Stimulated activated CD8-positive, alpha-beta memory T cell treated with anti-CD3 and anti-CD28 coated beads, Interleukin-7, amount 100 ng/mL, for 48 hours (primary cell): ENCODE data around the gene TMEM135.
"Not testable (repeated sequence)": the region's sequence is repeated elsewhere in the genome, so short reads cannot be mapped to it uniquely, and the experiment has no call there.

Experiments
- DNase-seq, 2 donors: peaks; one replicate each; pipeline ENCODE4 v3.0.0-alpha.2; 2020; ENCODE audit warnings: low read depth in 1 of 2; ENCODE audit errors: extremely low read depth in 1 of 2

The TMEM135 gene

DNA sequence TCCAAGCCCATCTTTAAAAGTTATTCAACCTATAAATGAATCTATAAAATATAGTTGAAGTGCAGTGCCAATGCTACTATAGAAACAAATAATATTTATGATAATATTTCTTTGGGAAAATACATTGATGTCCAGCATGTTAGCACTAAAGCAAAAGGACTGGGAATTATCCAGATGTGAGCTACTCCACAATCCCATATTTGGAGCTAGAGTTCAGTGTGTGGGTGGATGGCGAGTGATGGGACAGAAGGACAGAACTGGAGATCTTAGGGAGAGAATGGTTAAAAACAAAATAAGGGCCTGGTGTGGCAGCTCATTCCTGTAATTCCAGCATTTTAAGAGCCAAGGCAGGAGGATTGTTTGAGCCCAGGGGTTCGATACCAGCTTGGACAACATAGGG is 216.8 kb downstream of the TMEM135 start:
- no peak for DNase-seq

DNA sequence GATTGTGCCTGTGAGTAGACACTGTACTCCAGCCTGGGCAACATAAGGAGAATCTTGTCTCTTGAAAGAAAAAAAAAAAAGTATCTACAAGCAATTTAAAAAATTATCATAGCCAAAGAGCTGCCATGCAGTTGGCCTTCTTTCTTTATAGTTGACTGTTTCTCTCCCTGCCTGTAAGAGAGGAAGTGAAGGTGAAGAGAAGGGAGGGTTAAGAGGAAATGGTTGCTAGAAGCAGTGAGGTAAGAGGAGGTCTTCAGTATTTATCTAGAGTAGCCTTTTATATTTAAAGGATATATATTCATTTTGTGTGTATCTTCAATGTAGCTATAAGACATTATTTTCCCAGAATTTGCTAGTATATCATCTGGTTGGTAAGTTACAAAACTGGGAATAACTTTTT is 217.9 kb downstream of the TMEM135 start:
- DNase-seq: no peak

DNA sequence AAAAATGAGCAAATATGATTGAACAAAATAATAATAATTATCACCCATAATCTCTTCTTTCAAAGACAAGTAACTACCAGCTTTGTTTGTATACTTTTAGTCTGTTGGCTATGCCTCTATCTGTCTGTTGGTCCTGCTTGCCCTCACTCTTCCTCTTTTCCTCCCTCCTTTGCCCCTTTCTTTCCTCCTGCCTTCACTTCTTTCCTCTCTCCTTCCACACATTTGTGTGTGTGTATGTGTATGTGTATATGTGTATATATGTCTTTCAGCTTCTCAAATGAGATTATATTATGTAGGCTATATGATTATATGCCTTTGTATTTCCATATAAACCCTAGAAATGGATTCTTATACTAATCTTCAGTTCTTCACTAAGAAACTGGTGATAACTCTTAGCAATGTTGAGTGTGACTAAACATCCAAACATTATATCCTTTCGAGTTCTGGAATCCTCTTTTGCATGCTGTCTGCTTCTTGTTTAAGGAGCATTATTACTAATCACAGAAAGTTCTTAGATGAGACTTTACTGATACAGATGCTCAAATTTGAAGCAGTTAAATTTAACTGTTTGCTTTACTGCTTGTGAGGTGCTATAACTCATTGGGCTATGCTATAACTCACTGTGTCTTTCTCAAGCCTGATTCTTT is 219.1 kb downstream of the TMEM135 start:
- no peak for DNase-seq

DNA sequence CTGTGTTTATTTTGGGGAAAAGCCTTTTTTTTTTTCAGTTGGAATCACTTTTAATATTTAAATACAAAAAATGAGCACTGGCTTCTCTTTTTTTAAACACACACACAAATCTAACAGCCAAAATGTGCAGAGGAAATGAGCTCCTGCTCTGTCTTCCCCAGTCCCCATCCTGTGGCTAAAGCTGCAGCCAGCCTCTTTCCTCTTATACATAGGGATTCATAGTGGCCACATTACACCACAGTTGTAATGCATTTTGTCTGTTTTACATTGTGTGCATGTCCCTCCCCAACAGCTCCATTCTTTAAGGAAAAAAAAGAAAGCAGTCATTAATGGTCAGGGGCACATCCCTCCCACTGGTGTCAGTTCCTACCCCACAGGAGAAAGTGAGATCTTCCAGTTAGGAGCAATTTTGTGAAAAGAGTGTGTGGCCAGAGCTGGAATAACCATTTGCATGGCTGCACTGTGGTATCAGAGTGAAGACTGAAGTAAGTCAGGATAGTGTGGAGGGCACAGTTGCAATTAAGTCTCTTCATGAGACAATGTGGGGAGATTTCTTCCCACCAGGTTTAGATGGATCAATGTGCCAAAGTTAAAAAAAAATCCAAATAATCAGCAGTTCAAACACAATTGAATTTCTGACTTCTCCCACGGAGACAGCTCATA is 220.6 kb downstream of the TMEM135 start:
- no peak for DNase-seq

DNA sequence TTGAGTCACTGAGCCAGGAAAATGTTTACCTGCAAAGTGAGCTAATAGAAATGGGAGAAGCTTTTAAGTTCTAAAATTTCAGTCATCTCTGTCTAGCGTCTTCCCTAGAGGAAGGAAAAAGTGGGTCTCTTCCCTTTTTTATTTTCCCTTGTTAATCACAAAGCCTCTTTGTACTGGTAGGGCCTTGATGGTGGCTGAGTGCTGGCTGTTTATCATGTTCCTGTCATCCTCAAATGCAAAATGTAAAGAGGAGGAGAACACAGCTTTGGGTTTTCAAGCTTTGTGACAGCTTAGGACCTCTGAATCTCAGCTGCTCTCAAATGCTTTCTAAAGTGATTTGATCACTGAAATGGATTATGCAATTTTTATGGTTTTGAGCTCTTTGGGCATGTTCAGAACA is 222.0 kb downstream of the TMEM135 start:
- DNase-seq: no peak

DNA sequence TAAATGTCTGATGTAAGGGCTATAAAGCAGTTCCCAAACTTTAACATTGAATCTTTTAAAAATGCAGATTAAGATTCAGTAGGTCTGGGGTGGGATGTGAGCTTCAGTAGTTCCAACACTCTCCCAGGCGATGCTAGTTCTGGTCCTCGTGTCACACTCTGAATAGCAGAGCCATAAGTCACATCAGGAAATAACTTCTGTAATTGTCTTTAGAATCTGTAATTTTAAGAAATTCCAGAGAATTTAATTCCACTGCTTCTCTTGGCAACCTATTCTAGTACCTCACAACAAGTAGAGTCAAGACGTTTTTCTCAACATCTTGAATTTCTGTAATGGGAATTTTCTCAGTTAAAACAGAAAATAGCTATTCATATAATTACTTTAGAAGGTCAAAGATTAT is 223.1 kb downstream of the TMEM135 start:
- no peak for DNase-seq

DNA sequence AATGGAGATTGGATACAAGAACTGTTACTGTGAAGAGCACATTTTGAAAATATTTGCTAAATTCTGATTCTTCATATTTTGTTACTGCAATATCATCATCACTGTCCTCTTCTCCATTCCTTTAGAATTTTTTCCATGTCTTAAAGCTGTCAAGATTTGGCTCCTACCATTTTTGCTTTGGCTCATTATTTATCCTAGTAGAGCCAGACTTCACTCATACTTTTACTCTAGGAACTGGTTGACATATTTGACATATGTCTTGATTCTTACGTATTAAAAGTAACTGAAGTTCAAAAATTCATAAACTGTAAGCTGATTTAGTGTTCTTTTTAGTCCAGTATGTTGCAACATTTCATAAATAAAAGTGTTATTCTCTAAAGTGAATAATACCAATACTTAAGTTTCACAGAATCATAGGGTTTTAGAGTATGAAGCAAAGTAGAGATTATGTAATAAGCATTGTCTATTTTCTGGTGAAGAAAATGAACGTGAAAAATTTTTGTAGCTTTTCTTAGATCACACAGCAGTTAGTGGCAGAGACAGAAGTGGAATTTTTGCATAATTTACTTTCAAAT is 225.6 kb downstream of the TMEM135 start:
- DNase-seq: no peak

DNA sequence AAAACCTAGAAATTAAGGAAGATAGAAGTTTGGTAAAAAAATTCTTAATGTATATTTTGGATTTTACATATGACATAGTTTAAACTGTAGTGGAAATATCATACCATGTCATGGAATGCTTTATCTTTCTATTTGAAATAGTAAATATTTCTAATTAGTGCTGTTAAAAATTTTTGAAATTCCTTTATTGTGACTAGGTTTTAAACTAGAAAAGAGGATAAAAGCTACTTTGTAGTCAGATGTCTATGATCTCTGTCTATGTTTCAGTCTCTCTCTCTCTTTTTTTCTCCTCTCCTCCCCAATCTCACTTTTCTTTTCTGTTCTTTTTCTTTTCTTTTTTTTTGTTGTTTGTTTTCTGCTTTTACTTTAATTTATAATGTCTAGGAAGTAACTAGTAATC is 226.2 kb downstream of the TMEM135 start:
- DNase-seq: no peak

DNA sequence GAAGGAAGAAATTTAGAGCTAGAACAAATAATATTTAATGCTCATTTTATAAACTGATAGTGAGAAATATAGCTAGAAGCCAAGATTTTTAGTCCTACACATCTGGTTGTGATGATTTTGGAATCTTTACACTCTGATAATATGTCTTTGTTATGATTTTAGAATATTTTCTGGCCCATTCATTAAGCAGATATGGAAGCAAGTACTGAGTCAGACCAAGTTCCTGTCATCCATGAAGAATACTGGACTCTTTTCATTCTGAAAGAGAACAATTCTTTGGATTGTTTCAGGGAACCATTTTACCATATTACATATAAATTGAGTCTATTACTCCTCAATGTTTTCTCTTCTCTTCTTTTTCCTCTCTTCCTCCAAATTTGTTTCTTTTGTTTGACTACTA is 227.4 kb downstream of the TMEM135 start:
- DNase-seq: no peak

DNA sequence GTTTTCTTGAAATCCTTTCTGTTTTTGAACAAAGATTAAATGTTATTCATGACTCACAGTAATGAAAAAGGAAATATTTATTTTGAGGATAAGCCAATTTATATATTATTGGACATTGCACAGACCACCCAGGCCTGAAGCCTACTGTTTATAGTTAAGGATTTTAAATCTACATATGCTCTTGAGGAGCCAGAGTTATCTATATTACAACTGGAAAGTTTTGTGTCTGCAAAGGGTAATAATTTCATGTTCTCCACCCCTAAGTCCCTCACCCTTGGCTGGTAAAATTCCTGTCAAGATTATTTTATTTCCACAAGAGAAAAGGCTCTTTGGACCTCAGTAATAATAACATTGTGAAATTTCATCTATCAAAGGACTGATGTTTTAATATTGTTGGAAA is 228.2 kb downstream of the TMEM135 start:
- no peak for DNase-seq

DNA sequence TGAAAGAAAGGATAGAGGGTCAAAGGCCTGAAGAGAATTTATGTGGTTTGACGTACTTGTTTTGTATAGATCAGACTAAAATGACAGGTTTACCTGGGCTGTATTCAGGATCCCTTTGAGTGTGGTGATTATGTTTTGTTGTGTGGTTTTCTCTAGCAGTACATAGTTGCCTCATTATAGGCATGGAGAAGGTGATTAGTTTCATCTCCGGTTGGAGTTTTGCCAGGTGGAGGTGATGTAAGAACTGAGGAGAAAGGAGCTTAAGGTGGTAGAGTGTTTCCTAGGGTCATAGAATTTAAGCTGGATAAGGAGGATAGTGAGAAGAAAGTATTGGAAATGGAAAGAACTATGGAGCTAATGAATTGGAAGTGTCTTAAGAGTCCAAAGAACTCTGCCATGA is 229.0 kb downstream of the TMEM135 start:
- no peak for DNase-seq

DNA sequence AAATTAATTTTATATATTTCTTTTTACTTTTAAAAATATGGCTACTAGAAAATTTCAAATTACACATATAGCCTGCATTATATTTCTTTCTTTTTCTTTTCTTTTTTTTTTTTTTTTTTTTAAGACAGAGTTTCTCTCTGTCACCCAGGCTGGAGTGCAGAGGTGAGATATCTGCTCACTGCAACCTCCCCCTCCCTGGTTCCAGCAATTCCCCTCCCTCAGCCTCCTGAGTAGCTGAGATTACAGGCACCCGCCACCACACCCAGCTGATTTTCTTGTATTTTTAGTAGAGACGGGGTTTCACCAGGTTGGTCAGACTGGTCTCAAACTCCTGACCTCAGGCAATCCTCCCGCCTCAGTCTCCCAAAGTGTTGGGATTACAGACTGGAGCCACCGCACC is 234.2 kb downstream of the TMEM135 start:
- DNase-seq: not testable (repeated sequence)

DNA sequence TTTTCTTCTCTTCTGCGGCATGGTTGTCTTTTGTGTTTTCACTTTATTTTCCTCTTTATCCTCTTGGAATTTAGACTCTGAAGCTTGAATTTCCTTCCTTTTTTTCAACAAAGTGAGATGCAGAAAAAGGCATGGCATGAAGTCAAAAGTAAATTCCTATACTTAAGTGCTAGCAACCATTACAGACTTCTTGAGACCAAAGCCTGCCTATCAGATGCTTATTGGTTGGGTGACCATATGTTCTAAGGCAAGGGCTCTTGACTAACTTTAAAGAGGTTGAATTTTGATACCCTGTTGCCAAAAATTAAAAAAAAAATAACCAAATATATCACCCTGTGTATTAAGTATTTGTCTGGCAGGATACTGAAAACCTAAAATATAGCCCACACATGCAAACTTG is 237.4 kb downstream of the TMEM135 start:
- no peak for DNase-seq

DNA sequence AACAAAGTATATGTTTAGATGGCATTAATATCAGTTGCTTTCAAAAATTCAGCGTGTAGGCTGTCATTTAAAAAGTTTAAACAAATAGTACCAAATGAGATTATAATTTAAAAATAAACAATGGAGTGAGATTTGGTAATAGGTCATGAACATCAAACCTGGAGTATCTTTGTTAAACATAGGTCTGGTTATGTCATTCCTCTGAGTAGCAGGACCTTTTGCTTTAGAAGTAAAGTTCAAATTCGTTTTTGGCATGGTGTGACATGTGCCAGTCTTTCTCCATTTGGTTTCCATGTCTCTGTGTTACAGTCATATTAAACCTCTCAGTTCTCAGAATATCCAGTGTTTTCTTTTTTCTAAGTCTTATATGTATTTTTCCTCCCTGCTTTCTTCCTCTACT is 242.4 kb downstream of the TMEM135 start:
- no peak for DNase-seq

DNA sequence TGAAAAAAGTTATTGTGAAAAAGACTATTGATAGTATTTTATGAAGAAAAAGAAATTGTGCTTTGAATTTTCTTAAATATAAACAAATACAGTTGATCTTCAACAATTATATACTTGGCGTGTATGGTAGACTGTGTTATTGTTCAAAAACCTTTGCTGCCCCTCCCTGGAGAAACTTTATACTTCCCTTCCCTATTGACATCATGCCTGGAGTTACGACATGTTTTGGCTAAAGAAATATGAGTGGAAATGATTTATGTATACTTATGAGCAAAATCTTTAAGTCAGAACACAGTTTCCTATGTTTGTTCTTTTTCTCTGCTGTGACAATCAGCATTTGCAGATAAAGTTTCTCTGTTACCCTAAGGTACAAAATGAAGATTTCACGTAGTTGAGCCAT is 243.8 kb downstream of the TMEM135 start:
- DNase-seq: no peak

DNA sequence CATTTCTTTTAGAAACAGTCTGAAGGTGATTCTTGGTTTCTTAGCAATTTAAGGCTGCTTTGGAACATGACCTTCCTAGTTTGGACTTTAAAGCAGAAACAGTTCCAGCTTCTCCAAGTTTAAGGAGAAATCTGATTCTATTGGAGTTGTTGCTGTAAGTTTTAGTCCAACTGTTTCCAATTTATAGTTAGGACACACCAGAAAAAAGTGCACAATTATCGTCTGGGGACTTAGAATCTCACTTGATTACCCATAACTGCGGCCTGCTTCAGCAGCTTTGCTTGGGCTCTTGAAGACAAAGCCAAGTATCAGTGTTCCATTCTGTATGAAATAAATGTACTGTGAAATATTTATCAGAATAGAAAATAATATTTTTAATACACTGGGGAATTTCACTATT is 246.6 kb downstream of the TMEM135 start:
- no peak for DNase-seq

DNA sequence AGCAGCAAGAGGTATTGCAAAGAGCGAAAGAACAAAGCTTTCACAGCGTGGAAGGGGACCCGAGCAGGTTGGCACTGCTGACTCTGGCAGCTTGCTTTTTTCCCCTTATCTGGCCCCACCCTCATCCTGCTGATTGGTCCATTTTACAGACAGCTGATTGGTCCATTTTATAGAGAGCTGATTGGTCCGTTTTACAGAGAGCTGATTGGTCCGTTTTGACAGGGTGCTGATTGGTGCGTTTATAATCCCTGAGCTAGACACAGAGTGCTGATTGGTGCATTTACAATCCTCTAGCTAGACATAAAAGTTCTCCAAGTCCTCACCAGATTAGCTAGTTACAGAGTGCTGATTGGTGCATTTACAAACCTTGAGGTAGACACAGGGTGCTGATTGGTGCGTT is 247.9 kb downstream of the TMEM135 start:
- DNase-seq: not testable (repeated sequence)

DNA sequence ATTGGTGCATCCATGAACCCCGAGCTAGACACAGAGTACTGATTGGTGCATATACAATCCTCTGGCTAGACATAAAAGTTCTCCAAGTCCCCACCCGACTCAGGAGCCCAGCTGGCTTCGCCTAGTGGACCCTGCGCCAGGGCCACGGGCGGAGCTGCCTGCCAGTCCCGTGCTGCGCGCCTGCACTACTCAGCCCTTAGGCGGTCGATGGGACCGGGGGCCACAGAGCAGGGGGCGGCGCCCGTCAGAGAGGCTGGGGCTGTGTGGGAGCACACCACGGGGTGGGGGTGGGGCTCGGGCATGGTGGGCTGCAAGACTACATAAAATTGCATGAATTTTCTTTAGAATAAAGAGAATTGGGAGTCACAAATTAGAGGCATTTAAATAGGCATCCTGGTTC is 248.6 kb downstream of the TMEM135 start:
- DNase-seq: no peak

DNA sequence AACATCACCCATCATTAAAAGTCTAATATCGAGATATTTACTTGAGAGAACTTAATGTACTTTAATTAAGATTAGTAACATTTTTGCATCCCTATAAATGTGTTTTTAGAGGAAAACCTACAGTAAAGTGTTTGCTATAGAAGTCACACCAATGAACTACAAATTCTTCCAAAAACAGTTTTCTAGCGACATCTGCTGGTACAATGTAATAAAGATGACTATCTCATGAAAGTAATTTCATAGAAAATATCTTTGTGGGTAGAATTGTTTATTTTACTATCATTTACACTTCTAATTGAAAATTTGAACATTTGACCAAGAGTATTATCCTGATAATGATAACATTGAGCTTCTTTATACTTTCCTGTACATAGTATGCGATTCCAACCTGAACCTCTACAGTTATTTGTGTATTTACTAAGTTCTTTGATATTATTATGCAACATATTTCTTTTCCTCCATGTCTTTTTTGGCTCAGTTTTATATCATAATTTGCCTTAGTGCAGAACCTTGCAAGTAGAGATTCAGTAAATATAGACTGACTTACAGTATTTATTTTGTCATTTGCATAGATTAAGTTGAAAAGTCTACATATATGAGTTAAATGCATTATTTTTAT is 252.7 kb downstream of the TMEM135 start:
- no peak for DNase-seq

DNA sequence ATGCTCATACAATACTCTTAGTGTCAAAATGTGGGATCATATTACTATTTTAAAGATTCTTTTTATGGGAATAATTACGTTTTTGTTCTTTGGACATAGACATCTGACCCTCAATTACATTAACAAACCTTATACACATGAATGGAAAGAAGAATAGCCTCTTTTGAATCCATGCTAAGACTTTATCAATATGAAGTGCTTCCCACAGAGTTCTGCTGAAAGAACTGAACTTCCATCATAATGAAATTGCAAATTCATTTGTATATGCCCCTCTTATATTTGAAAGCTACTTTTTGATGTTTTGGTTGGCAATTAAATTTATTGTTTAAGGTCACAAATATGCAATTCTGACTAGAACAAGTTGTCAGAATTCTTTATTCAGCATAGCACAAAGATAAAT is 254.9 kb downstream of the TMEM135 start:
- DNase-seq: no peak

DNA sequence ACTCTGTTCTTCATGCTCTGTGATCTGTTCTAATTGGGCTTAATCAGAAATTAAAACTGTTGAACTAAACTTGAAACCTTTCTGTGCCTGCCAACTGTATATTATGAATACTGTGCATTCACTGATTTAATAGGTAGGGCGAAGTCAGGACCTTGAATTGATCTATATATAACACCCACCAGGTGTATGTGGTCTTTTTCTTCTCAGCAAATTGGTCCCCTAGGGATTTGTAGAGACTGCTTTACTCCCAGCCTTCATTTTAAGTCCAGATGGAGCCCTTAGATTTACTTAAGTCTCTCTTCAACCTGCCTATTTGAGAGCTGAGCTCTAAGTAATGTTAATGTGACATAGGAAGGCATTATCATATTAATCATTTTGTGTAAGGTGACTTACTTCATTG is 257.5 kb downstream of the TMEM135 start:
- DNase-seq: no peak

DNA sequence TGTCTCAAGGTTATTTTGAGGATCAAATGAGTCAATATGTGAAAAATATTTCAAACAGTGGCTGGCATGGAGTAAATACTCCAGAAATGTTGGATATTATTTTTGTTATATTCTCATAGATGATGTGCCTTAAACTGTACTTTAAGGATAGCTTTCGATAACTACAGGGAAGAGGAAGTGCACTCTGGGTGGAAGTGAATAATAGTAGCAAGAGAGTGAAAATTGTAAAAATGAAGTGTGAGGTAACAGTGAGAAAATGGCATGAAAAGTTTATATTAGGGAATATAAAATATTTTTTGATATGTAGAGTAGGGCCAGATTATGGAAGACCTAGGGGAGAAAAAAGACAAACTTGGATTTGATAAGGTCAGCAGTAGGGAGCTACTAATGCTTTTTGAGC is 258.9 kb downstream of the TMEM135 start:
- no peak for DNase-seq
